Measurements from ENCODE around the gene HOXB9. TPM values are rescaled to one million over a fixed set of nuclear protein-coding genes. Genes with fewer than 3 reads are reported as not detected.

The HOXB9 gene
- total and polyA plus RNA-seq, 9 of the 15 experiments (the other 6 are each of a cell fraction or from before 2014, with no cell fraction given) = 3.1 to 196 (median 77.6) TPM

DNA sequence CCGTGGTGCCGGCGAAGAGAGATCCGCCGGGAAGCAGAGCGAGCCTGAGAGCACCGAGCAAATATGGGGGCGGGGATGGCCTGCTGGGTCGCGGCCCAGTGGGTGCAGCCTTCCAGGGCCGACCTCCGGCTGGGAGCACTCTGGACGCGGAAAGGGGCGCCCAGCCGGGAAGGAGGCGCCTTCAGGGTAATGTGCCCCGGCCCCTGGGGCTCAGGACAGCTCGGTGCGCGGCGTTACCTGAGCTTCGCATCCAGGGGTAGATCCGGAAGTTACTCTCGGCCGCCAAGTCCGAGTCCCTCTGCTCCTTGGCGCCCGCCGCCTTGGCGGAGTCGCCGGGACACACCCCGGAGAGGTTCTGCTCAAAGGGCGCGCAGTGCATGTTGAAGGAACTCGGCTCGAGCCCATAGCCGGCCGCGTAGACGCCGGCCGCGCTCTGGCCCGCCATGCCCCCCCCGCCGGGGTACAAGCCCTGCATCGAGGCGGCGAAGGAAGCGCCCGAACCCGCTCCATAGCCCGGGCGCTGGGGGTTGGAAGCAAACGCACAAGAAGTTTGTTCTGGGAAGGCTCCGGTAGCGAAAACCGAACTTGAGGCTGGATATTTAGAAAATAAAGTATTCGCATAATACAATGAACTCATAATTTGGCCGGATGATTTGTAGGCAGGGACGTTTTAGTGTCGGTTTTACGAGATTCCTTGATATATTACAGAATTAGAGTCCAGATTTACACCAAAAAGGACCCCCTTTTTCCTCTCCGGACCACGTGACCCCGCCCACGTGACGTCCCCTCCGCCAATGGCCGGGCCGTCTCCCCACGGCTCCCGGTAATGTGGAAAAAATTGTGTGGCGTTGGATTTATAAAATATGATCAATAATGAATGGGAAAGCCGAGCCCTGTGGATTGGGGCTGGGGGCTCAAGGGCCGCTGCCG, 15.6 kb downstream of the HOXB9 start, which contains the start of gene HOXB7 (continued):
- TF ChIP-seq TOE1 (IDR thresholded peaks at IDR 0.05; ENCODE audit: borderline replicate concordance) (peak; percentile 97), TOE1 (CRISPR knock-in tag; IDR thresholded peaks at IDR 0.05; ENCODE audit: borderline replicate concordance, low read depth) (no peak), RBM25 (IDR thresholded peaks at IDR 0.05; ENCODE audit: low read depth, low read length, severe bottlenecking) (peak; percentile 84), TAF1 (IDR thresholded peaks at IDR 0.05; ENCODE audit: control insufficient read depth, extremely low read depth, insufficient read depth, low read length, severe bottlenecking) (peak; percentile 39), BHLHE40 (IDR thresholded peaks at IDR 0.05; ENCODE audit: low read length) (no peak), EP400 (IDR thresholded peaks at IDR 0.05) (peak; percentile 34), DIDO1 (tag; IDR thresholded peaks at IDR 0.05; ENCODE audit: low read depth) (no peak), HIVEP1 (CRISPR knock-in tag; IDR thresholded peaks at IDR 0.05) (no peak)
- TF ChIP-seq, protein P1, sequence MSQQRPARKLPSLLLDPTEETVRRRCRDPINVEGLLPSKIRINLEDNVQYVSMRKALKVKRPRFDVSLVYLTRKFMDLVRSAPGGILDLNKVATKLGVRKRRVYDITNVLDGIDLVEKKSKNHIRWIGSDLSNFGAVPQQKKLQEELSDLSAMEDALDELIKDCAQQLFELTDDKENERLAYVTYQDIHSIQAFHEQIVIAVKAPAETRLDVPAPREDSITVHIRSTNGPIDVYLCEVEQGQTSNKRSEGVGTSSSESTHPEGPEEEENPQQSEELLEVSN (IDR thresholded peaks at IDR 0.05; ENCODE audit: borderline replicate concordance in 1 of 2, extremely low read depth in 1 of 2, insufficient read depth in 1 of 2, insufficient read length in 1 of 2, low read depth in 1 of 2, low read length in 1 of 2, poor library complexity in 1 of 2, severe bottlenecking in 1 of 2) = peak; percentile 43 to 75
- TF ChIP-seq, protein P2, sequence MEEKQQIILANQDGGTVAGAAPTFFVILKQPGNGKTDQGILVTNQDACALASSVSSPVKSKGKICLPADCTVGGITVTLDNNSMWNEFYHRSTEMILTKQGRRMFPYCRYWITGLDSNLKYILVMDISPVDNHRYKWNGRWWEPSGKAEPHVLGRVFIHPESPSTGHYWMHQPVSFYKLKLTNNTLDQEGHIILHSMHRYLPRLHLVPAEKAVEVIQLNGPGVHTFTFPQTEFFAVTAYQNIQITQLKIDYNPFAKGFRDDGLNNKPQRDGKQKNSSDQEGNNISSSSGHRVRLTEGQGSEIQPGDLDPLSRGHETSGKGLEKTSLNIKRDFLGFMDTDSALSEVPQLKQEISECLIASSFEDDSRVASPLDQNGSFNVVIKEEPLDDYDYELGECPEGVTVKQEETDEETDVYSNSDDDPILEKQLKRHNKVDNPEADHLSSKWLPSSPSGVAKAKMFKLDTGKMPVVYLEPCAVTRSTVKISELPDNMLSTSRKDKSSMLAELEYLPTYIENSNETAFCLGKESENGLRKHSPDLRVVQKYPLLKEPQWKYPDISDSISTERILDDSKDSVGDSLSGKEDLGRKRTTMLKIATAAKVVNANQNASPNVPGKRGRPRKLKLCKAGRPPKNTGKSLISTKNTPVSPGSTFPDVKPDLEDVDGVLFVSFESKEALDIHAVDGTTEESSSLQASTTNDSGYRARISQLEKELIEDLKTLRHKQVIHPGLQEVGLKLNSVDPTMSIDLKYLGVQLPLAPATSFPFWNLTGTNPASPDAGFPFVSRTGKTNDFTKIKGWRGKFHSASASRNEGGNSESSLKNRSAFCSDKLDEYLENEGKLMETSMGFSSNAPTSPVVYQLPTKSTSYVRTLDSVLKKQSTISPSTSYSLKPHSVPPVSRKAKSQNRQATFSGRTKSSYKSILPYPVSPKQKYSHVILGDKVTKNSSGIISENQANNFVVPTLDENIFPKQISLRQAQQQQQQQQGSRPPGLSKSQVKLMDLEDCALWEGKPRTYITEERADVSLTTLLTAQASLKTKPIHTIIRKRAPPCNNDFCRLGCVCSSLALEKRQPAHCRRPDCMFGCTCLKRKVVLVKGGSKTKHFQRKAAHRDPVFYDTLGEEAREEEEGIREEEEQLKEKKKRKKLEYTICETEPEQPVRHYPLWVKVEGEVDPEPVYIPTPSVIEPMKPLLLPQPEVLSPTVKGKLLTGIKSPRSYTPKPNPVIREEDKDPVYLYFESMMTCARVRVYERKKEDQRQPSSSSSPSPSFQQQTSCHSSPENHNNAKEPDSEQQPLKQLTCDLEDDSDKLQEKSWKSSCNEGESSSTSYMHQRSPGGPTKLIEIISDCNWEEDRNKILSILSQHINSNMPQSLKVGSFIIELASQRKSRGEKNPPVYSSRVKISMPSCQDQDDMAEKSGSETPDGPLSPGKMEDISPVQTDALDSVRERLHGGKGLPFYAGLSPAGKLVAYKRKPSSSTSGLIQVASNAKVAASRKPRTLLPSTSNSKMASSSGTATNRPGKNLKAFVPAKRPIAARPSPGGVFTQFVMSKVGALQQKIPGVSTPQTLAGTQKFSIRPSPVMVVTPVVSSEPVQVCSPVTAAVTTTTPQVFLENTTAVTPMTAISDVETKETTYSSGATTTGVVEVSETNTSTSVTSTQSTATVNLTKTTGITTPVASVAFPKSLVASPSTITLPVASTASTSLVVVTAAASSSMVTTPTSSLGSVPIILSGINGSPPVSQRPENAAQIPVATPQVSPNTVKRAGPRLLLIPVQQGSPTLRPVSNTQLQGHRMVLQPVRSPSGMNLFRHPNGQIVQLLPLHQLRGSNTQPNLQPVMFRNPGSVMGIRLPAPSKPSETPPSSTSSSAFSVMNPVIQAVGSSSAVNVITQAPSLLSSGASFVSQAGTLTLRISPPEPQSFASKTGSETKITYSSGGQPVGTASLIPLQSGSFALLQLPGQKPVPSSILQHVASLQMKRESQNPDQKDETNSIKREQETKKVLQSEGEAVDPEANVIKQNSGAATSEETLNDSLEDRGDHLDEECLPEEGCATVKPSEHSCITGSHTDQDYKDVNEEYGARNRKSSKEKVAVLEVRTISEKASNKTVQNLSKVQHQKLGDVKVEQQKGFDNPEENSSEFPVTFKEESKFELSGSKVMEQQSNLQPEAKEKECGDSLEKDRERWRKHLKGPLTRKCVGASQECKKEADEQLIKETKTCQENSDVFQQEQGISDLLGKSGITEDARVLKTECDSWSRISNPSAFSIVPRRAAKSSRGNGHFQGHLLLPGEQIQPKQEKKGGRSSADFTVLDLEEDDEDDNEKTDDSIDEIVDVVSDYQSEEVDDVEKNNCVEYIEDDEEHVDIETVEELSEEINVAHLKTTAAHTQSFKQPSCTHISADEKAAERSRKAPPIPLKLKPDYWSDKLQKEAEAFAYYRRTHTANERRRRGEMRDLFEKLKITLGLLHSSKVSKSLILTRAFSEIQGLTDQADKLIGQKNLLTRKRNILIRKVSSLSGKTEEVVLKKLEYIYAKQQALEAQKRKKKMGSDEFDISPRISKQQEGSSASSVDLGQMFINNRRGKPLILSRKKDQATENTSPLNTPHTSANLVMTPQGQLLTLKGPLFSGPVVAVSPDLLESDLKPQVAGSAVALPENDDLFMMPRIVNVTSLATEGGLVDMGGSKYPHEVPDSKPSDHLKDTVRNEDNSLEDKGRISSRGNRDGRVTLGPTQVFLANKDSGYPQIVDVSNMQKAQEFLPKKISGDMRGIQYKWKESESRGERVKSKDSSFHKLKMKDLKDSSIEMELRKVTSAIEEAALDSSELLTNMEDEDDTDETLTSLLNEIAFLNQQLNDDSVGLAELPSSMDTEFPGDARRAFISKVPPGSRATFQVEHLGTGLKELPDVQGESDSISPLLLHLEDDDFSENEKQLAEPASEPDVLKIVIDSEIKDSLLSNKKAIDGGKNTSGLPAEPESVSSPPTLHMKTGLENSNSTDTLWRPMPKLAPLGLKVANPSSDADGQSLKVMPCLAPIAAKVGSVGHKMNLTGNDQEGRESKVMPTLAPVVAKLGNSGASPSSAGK (IDR thresholded peaks at IDR 0.05) = peak; percentile 73
- TF ChIP-seq, protein P3, sequence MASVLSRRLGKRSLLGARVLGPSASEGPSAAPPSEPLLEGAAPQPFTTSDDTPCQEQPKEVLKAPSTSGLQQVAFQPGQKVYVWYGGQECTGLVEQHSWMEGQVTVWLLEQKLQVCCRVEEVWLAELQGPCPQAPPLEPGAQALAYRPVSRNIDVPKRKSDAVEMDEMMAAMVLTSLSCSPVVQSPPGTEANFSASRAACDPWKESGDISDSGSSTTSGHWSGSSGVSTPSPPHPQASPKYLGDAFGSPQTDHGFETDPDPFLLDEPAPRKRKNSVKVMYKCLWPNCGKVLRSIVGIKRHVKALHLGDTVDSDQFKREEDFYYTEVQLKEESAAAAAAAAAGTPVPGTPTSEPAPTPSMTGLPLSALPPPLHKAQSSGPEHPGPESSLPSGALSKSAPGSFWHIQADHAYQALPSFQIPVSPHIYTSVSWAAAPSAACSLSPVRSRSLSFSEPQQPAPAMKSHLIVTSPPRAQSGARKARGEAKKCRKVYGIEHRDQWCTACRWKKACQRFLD (CRISPR knock-in tag; IDR thresholded peaks at IDR 0.05) = peak; percentile 64; the same call in 1 of the 2 replicates

Data from K562 (cell line).